NCI-H2196 treated with DMSO at 0.1 percent for 48 hours (cell line): Measurements from ENCODE around the gene GATAD1.
"Not testable (repeated sequence)": the region's sequence is repeated elsewhere in the genome, so short reads cannot be mapped to it uniquely, and the experiment has no call there.

Source experiments
- DNase-seq: peaks from one replicate; lab custom pipeline; 2025; ENCODE audit not compliant: unreplicated experiment; lab: John Stamatoyannopoulos, UW

Gene GATAD1

DNA sequence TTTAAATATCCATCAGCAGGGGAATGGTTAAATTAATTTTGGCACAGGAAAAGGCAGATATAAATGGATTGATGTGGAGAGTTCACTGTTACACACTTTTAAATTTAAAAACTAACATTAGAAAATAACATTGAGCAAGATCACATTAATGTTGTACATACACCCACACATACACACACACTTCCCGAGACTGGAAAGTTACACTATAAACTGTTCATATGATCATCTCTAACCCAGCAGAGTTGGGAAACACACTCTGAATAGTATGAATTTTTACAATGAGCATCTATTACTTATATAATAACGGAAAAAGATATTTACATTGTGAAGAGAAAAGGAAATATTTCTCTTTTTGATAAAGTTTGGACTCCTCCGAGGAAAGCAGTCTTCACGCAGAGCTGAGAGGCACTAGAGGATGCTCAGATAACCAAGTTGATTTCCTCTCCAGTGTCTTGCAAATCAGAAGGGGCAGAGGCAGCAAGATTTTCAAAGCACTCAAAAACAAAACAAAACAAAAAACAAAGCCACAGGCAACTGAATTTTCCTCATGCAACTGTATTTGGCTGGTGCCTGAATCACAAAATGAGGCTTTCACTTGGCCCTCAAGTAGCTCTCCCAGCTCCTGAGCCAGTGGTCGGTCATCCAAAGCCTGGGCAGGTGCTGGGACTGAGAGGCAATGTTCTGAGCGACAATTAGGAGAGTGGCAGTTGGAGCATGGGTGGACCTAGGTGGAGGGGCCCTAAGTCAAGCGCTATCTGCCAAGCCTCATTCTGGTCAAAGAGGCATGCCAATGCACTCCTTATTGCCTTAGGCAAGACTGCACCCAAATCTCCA is 10.5 kb upstream of the GATAD1 start:
- DNase-seq: no peak

DNA sequence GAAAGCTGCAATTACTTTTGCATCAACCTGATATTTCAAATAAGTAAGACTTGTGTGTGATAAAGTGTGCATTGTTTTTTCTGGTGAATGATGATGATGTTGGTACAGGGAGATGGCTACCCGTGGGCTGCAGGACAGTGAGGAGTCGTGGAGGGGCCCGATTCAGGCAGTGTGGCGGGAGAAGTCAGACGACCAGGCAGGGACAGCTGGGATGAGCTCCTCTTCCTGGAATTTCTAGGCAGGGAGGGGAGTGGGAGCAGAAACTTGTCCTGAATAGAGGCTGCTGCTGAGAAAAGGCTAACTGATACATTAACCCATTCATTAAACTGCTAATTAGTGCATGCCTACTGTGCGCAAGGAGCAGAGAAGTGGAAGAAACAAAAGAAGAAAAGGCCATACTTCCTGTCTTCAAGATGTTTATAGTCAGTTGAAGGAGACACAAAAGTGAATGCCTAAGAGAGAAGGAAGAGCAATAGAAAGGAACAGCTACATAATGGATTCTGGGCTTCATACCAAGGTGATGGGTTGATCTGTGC is 9.3 kb upstream of the GATAD1 start:
- DNase-seq: no peak

DNA sequence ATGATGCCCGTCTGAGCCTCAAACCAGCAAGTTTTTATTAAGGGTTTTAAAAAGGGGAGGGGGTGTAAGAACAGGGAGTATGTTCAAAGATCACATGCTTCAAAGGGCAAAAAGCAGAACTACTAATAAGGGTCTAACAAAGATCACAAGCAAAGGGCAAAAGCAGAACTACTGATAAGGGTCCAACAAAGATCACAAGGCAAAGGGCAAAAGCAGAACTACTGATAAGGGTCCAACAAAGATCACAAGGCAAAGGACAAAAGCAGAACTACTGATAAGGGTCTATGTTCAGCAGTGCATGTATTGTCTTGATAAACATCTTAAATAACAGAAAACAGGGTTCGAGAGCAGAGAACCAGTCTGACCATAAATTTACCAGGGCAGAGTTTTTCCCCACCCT is 4.6 kb upstream of the GATAD1 start:
- DNase-seq: not testable (repeated sequence)

DNA sequence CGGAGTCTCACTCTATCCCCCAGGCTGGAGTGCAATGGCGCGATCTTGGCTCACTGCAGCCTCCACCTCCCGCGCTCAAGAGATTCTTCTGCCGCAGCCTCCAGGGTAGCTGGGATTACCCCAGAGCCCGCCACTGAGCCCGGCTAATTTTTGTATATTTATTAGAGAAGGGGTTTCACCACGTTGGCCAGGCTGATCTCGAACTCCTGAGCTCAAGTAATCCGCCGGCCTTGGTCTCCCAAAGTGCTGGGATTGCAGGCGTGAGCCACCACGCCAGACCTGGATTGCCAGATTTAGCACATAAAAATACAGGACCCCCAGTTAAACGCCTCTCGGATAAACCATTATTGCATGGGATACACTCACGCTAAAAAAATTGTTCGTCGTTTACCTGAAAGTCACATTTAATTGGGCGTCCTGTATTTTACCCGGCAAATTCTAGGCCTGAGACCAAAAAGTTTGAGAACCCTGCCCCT is 375 bp upstream of the GATAD1 start:
- DNase-seq: no peak

DNA sequence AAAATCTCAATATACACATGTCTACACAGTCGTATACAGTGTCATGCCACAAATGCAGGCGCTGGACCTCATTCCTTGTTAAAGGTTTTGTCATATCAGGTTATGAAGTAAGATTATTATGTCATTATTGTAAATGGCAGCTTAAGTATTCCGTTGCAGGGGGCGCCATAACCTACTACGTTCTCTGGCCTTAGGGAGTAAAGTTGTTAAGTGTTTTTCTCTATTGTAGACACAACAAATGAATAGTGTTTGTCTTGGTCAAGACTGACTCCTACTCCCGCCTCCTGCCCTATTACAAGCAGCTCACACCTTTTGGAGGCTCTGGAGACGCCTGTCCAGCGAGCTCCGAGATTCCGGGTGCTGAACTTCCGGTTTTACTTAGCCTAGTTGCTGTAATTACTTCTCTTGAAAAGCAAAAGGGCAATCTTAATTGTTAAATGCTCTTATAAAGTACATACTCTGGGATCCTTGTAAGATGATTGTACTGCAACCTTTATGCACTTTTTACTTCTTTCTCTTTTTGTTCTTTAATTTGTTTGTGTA is 994 bp downstream of the GATAD1 start:
- peak; percentile 78 for DNase-seq

DNA sequence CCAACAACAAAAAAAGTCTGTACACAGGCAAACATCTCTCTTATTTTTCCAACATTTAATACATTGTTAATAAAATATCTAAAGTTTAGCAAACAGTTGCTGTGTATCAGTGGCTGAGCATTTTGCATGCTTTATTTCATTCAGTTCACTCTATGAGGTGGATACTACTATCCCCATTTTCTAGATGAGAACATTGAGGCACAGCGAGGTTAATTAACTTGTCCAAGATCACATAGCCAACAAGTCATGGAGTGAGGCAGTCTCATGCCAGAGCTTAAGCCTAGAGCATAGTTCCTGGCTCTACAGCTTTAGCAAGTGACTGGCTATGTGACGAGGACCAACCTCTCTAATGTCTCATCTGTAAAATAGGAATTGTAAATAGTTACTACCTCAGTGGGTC is 4.4 kb downstream of the GATAD1 start:
- DNase-seq: no peak

DNA sequence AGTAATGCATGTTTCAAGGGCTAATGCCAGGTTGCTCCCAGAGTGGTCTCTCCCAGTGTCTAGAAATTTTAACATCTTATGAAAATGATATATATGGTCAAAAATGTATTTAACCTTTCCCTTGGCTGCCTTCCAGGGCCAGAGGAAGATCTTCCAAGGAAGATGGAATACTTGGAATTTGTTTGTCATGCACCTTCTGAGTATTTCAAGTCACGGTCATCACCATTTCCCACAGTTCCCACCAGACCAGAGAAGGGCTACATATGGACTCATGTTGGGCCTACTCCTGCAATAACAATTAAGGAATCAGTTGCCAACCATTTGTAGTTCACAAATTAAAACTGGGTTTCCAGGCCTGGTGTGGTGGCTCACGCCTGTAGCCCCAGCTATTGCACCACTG is 9.0 kb downstream of the GATAD1 start:
- DNase-seq: no peak

DNA sequence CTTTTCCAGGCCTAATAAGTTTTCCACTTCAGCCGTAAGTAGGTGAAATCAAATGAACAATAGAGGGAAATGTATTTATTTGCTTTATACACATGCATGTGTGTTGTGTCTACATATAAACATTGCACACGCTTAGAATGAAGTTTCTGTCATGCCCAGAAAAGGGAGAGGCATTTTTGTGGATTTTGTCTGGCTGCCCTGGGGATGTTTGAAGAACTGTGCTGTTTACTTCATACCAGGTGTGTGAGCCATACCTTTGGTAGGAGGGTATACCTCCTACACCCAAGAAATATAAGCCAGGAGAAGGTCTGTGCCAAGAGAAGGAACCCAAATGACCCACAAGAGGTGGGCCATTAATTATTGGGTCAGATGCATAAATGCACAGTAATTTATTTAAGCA is 12.8 kb downstream of the GATAD1 start:
- no peak for DNase-seq

DNA sequence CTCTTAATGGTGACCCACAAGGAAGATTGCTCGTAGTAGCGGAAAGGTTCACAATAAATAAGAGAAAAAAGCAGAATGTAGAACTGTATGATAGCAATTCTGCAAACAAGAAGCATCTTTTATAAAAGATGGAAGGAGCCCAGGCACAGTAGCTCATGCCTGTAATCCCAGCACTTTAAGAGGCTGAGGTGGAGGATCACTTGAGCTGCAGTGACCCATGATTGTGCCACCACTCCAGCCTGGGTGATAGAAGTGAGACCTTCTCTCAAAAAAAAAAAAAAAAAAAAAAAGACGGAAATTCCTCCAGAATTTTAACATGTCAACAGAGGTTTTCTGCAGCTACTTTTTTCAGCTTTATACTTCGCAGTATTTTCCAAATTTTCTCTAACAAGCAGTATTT is 13.2 kb downstream of the GATAD1 start:
- no peak for DNase-seq

DNA sequence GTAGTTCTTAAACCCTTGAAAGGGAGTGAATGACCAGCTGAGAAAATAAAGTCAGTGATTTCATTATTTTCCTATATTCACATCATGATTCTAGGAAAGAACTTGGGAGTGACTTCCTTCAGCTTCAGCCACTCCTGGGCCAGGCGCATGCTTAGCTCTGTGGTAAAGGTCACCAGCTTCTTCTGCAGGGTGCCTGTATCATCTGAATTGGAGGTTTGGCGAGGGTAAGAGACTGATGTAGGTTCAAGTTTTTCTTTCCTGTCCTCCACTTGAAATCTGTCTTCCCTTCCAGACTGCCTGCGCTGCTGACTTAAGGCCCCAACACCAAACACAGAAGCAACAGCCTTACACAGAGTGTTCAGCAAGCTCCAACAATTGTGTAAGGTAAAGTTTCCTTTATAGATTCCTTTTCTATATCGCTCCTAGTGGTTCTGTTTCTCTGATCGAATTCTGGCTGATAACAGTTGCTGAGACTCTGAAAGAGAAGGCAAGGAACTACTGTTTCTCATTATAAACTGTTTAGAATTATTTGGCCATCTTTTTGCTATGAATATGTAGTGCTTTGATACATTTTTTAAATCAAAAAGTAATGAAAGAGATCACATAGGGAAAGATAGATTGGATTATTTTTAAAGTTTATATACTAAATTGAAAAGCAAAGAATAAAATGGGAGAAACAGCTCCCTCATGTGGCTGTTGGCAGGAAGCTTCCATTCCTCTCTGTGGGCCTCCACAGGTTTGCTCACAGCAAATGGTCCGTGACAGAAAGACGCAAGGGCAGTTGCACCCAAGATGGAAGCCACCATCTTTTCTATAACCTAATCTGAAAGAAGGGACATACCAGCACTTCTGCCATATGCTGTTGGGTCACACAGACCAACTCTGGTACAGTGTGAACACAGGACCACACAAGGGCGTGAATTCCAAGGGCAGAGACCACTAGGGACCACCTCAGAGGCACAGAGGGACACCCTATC is 14.0 kb downstream of the GATAD1 start:
- peak; percentile 69 for DNase-seq

DNA sequence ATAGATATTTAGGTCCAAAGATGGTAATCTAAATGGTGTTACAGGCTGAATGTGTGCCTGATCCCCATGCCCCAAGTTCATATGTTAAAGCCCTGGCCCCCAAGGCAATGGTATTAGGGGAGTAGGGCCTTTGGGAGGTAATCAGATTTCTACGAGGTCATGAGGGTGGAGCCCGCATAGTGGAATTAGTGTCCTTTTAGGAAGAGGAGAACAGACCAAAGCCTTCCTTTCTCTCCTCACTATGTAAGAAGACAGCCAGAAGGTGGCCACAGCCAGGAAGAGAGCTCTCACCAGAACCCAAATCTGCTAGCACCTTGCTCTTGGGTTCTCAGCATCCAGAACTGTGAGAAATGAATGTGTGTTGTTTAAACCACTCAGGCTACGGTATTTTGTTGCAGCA is 15.3 kb downstream of the GATAD1 start:
- DNase-seq: no peak

DNA sequence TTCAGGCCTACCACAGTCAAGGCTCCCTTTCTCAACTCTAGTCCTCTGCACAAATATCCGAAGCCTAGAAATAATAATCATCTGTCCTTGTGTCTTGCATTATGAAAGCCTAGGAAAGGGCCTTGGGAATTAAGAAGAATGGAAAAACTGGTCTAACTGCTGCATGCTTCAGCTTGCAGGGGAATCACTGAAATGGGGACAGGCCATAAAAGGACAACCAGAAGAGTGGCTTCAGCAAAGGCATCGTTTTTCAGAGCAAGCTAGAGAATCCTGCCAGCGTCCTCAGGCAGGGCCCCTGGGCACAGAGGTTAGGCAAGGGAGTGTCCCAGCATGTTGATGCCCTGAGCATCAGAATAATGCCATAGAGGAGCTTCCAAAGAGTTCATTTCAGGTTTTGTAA is 17.2 kb downstream of the GATAD1 start:
- DNase-seq: no peak

DNA sequence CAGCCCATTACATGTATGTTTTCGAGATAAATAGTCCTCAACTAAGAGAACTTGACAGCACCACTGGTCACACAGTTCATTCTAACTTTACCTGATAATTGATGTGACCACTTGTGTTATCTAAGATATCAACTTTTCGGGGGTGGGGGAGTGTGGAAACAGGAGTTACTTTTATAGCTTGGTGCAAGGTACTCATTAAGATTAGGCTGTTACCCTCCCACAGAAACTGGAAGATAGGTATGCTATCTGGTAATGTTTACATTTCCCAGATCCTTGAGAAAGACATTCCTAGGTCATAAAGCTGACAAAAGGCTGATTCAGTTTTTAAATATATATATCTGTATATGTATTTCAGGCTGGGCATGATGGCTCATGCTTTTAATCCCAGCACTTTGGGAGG is 19.4 kb downstream of the GATAD1 start:
- DNase-seq: no peak

DNA sequence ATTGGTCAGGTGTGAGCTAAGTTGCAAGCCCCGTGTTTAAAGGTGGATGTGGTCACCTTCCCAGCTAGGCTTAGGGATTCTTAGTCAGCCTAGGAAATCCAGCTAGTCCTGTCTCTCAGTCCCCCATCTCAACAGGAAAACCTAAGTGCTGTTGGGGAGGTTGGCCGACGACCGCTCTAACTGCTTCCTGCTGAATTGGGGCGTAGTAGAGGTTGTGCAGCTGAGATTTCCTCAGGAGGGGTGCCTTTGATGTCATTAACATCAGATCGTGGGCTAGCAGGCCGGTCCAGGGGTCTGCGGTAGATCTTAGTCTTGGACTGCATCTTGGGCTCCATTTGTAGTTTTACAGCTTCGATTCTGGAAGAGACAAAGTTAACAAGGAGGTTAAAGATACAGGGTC is 21.3 kb downstream of the GATAD1 start:
- not testable (repeated sequence) for DNase-seq

DNA sequence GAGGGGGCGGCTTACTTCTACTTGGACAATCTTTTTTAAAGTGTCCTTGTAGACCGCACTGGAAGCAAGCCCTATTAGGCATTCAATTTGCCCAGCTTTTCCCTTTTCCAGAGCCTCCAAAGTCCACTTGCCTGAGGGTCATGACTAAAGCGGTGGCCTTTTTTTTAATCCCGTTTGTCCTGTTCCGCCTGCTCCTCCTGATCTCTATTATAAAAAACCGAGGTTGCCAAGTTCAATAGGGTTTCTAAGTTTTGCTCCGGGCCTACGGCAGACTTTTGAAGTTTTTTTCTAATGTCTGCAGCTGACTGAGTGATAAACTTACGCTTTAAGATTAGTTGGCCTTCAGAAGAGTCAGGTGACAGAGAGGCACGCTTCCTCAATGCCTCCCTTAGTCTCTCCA is 26.7 kb downstream of the GATAD1 start:
- DNase-seq: not testable (repeated sequence)

DNA sequence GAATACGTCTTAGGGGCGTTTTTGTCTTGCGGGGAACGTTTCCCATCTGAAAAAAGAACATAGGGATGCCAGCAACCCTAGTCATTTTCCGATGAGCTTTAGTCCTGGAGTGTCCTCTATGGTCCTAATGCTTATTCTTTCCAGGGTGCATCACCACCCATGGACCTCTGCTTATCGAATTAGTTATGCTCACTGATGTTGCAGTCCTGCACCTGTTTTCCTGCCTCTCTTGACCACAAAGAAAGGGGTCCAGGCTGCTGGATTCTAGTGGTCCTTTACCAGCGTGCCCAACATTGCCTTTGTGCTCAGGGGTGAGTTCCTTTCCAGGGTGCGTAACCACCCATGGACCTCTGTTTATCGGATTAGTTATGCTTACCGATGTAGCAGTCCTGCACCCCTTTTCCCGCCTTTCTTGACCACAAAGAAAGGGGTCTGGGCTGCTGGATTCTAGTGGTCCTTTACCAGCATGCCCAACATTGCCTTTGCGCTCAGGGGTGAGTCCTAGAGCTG is 28.0 kb downstream of the GATAD1 start:
- DNase-seq: not testable (repeated sequence)

DNA sequence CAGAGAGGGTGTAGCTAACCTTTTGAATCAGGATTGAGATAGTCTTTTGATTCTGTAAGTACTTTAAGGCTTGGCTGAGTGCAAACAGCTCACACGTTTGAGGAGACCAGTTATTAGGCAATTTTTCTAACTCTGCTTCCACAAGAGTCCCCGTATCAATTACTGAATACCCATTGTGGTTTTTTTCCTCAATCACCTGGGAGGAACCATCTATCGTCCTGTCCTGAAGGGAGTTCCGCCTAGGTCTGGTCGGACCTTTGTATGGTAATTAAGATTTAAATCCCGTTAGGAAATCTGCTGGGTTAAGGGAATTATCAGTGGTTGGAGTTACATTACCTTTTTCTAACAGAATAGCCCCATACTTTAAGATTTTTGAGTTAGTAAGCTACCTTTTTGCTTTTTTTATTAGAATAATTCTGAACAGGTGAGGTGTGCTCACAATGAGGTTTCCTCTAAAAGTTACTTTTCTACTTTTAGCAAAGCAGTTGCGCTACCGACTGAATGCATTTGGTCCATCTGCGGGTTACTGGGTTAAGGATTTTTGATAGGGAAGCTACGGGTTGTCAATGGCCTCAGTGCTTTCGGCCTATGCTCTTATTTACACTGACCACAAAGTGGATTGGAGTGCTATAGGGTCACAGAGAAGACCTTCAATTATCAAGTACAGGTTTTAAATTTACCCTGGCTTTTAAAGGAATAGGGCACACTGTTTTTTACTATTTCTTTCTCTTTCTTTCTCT is 28.7 kb downstream of the GATAD1 start:
- DNase-seq: not testable (repeated sequence)

DNA sequence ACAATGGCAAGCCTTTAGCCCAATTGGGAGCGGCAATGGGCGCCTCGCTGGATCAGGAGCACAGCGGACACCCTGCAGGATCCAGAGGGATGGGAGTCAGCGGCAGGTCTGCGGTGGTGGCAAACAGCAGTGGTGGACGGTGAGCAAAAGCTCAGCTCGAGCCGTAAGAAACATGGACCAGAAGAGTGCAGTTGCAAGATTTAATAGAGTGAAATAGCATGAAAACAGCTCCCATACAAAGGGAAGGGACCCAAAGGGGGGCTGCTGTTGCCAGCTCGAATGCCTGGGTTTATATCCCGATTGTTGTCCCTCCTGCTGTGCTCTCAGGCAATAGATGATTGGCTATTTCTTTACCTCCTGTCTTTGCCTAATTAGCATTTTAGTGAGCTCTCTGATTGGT is 30.4 kb downstream of the GATAD1 start, which contains the start of gene ERVW-1:
TSS of gene ERVW-1 (minus strand) at position 266 of the 400 bp plus-strand sequence. CDS start 7,565 bp downstream, outside the sequence.
- not testable (repeated sequence) for DNase-seq

DNA sequence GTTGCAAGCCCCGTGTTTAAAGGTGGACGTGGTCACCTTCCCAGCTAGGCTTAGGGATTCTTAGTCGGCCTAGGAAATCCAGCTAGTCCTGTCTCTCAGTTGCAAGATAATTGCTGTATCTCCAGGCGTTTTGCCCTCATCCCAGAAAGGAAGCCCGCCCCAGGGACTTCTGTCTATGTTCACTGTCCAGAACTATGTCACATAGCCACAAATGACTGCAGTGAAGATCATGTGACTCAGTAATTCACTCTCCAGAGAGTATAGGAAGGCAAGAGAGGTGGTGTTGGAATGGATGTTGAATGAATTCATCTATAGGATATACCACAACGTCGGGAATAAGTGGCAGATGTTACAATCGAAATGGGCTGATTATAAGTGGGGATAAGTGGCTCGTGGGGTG is 30.8 kb downstream of the GATAD1 start:
- no peak for DNase-seq

DNA sequence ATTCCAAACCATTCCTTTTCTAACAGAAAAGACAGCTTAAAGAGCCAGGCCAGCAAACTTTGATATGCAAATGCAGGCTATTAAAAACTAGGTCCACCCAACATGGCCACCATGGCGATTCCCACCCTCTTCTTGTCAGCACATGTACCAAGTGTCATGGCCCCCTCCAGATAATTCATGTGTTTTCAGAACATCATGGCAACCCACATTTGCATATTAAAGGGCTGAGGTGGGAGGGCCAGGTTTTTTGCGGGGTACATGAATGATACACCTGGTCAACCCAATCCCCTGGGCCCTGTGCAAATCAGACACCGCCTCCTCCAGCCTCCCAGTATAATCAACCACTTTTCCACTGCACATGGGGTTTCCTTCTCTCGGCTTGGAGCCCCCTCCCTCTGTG is 31.4 kb downstream of the GATAD1 start:
- DNase-seq: no peak
